NT2/D1 (cell line): ENCODE data around the gene MAP3K8.
"Not testable (repeated sequence)": the region's sequence is repeated elsewhere in the genome, so short reads cannot be mapped to it uniquely, and the experiment has no call there.

ENCODE experiments used
- DNase-seq: peaks from one replicate; pipeline ENCODE4 v3.0.0-alpha.2; 2011; ENCODE audit warnings: low read depth, low spot score
- H3K27me3 ChIP-seq: 2 replicates; pipeline ENCODE4 v1.6.0; 2011; ENCODE audit warnings: mild to moderate bottlenecking; ENCODE audit not compliant: insufficient read length, insufficient read depth
- H3K36me3 ChIP-seq: 2 replicates; pipeline ENCODE4 v1.6.1; 2011; ENCODE audit warnings: mild to moderate bottlenecking, low read length, mixed read lengths; ENCODE audit not compliant: insufficient read depth, insufficient read length
- H3K4me1 ChIP-seq: 2 replicates; pipeline ENCODE4 v1.5.1; 2011; ENCODE audit not compliant: insufficient read depth, insufficient read length
- H3K4me3 ChIP-seq: 2 replicates; pipeline ENCODE4 v1.5.1; 2011; ENCODE audit warnings: low read depth; ENCODE audit not compliant: insufficient read length
- H3K9ac ChIP-seq: 2 replicates; pipeline ENCODE4 v1.6.0; 2011; ENCODE audit warnings: low read depth; ENCODE audit not compliant: insufficient read length
- H3K9me3 ChIP-seq: 2 replicates; pipeline ENCODE4 v1.5.1; 2011; ENCODE audit warnings: mild to moderate bottlenecking, low read length; ENCODE audit not compliant: insufficient read depth
- SUZ12 ChIP-seq: IDR thresholded peaks from 2 replicates; pipeline ENCODE4 v1.6.1; 2011; ENCODE audit not compliant: insufficient read length, insufficient read depth; ENCODE audit errors: extremely low read depth
- YY1 ChIP-seq: IDR thresholded peaks from 2 replicates; pipeline ENCODE4 v1.6.1; 2011; ENCODE audit not compliant: insufficient read length, insufficient read depth
- ZNF274 ChIP-seq: IDR thresholded peaks from 2 replicates; pipeline ENCODE4 v1.6.1; 2011; ENCODE audit warnings: mild to moderate bottlenecking, low read depth, low read length

The MAP3K8 gene

DNA sequence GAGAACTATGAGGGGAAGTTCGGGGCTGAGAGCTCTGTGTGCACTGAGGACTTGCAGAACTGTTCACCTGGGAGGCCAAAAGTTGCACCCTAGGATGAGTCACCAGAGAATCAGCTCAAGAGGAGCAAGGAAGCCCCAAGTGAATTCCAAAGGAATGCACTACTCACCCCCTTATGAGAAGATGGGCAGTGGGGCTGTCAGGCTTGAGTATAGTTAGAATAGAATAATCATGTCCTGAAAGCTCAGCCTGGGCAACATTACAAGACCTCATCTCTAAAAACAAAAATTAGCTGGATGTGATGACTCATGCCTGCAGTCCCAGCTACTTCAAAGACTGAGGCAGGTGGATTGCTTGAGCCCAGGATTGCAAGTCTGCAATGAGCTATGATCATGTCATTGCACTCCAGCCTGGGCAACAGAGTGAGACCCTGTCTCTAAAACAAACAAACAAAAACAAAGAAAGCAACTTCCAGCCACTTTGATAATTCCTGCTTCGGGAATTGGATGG, 30.0 kb downstream of the MAP3K8 start:
- no peak for DNase-seq
- Histone ChIP-seq H3K9ac (no peak overlapping the region), H3K4me3 (no peak overlapping the region), H3K27me3 (no peaks in the 10 kb centered on the region), H3K4me1 (no peaks in the 10 kb centered on the region), H3K9me3 (no peaks in the 10 kb centered on the region), H3K36me3 (peaks cover 22% of the 10 kb centered on the region)
- no peak for TF ChIP-seq YY1
- no peak for TF ChIP-seq SUZ12
- no peak for TF ChIP-seq ZNF274

DNA sequence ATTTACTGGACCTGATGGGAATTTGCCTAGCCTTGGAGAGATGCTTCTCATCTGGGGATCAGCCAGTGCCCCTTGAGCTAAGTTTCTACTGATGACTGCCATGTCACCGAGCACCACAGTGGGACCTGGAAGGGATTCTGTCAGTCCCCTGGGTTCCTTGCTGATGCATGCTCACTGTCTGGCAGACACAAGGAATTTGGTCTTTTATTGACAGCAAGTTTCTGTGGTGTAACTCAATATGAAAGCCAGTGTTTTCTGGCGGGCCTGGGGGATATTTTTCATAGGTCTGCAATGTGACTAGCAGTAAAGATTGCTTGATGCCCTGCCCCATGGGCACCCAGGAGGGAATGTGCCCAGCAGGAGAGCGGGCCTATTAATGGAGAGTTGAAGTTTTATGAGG, 30.7 kb downstream of the MAP3K8 start:
- Histone ChIP-seq H3K4me3 (no peak overlapping the region), H3K9me3 (no peaks in the 10 kb centered on the region), H3K4me1 (no peaks in the 10 kb centered on the region), H3K36me3 (peaks cover 17% of the 10 kb centered on the region), H3K27me3 (no peaks in the 10 kb centered on the region), H3K9ac (no peak overlapping the region)
- no peak for DNase-seq
- TF ChIP-seq ZNF274 (no peak), YY1 (no peak), SUZ12 (no peak)

DNA sequence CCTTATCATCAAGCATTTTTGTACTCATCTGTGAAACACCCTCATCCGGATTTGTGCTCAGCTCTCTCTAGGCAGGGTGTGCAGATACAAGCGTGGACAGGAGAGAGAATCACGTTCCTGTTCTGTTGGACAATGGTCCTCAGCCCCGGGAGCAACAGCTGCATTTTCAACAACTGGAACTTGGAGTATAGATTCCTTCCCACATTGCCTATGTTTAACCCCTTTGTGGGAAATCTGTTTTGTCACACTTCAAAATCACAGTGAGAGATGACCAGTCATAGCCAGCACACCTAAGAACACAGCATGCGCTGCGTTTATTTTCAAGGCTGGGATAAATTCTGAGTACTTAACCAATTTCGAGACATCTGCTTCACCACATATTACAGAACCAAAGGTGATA, 32.5 kb downstream of the MAP3K8 start:
- Histone ChIP-seq H3K4me3 (no peak overlapping the region), H3K9ac (no peak overlapping the region), H3K4me1 (no peaks in the 10 kb centered on the region), H3K36me3 (peaks cover 5% of the 10 kb centered on the region), H3K27me3 (no peaks in the 10 kb centered on the region), H3K9me3 (no peaks in the 10 kb centered on the region)
- TF ChIP-seq YY1 = no peak
- TF ChIP-seq SUZ12 = no peak
- TF ChIP-seq ZNF274 = no peak
- DNase-seq = no peak

DNA sequence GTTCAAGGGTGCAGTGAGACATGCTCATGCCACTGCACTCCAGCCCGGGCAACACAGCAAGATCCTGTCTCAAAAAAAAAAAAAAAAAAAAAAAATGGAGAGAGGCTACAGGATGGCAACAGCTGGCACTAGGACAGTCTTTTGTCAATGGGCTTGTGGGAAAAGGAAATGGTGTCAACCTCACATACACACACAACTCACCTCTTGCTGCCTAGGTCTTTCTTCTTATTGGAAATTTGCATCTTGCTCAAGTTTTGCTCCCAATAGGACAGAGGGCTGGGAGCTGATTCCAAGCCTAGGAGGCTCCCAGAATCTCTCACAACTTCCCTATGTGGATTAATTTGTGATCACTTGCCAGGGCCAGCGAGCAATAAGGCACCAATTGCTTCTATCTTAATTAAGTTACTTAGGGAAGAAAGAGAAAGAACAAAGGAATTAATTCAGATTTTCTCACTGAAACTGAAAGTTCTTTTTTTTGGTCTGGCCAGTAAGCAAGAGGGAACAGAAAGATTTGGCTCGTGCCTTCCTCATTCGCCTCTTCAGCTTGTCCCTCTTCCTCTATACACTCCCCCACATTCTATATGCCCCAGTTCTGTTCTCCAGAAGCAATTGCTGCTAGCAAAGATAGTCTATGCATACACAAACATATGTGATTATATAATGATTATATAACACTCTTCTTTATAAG, 33.8 kb downstream of the MAP3K8 start:
- TF ChIP-seq SUZ12 = no peak
- no peak for TF ChIP-seq YY1
- TF ChIP-seq ZNF274 = no peak
- Histone ChIP-seq H3K4me1 (no peaks in the 10 kb centered on the region), H3K36me3 (no peaks in the 10 kb centered on the region), H3K9ac (no peak overlapping the region), H3K9me3 (no peaks in the 10 kb centered on the region), H3K27me3 (no peaks in the 10 kb centered on the region), H3K4me3 (no peak overlapping the region)
- DNase-seq = no peak

DNA sequence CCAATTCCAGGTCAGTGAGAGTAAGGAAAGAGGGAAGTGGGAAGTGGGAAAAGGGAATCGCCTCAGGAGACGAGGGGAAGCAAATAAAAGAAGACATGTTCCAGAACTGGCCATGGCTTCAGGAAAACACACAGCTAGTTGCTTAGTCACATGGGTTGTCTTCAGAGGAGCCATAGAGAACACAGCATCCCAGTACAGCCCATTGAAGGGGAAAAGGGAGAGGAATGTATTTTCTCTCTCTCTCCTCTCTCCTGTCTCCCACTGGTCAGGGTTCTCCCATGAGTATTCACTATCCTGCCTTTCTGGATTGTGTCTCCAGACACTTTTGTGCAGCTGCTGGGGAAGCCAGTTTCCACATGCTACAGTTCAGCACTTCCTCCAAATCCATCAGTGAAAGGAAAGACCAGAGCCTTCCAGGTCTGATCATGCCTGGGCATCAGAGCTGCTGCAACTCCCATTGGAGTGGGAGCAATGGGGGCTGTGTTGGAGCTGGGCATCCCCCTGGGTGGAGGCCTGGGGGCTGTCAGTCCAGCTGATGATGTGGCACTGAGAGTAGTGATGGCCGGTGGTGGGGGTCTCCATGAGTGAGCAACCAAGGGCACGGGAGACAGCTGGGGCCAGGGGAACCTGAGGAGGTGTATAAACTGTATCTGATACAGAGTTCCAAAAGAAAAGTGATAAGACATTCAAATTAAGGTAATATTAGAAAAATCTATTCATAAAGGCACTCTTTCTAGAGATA, 38.6 kb downstream of the MAP3K8 start:
- H3K36me3 ChIP-seq = no peaks in the 10 kb centered on the region
- TF ChIP-seq SUZ12 (no peak), YY1 (no peak), ZNF274 (no peak)
- no peaks in the 10 kb centered on the region for H3K4me1 ChIP-seq
- DNase-seq = no peak
- no peaks in the 10 kb centered on the region for H3K9me3 ChIP-seq
- H3K27me3 ChIP-seq = no peaks in the 10 kb centered on the region
- H3K4me3 ChIP-seq = no peak overlapping the region
- H3K9ac ChIP-seq = no peak overlapping the region

DNA sequence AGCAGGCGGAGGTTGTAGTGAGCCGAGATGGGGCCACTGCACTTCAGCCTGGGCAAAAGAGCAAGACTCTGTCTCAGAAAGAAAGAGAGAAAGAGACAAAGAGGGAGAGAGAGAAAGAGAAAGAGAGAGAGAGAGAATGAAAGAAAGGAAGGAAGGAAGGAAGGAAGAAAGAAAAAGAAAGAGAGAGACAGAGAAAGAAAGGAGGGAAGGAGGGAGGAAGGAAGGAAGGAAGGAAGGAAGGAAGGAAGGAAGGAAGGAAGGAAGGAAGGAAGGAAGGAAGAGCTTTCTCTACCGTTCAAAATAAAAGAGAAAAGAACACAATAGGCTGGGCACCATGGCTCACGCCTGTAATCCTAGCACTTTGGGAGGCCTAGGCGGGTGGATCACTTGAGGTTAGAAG, 41.5 kb downstream of the MAP3K8 start:
- not testable (repeated sequence) for H3K27me3 ChIP-seq, H3K36me3 ChIP-seq, H3K9me3 ChIP-seq, H3K4me3 ChIP-seq, H3K9ac ChIP-seq, H3K4me1 ChIP-seq, DNase-seq

DNA sequence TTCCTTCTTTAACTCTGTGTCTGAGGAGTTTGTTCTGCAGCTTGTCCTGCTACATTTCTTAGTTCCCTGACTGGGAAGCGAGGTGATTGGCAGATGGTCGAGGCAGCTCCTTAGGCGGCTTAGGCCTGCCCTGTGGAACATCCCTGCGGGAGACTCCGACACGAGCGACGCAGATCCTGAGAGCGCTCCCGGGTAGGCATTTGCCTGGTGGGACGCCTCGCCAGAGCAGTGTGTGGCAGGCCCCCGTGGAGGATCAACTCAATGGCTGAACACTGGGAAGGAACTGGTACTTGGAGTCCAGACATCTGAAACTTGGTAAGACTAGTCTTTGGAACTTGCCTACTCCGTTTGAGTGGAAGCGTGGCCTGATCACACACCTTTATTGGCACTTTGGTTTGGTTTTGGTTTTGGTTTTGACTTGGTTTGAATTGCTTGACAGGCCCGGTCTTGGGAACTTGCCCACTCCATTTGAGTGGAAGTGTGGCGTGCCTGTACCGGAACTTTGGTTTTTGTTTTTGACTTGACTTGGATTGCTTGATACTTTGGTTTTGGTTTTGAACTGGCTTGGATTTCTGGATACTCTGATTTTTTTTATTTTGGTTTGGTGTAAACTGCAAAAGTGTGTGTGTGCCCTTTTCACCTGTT, 42.6 kb downstream of the MAP3K8 start:
- no peak overlapping the region for H3K4me3 ChIP-seq
- no peak for DNase-seq
- no peaks in the 10 kb centered on the region for H3K27me3 ChIP-seq
- H3K4me1 ChIP-seq = no peaks in the 10 kb centered on the region
- peaks cover 3% of the 10 kb centered on the region; the same call in 1 of the 2 replicates for H3K9me3 ChIP-seq
- TF ChIP-seq SUZ12 = no peak
- TF ChIP-seq YY1 = no peak
- TF ChIP-seq ZNF274 = no peak
- no peak overlapping the region for H3K9ac ChIP-seq
- H3K36me3 ChIP-seq = no peaks in the 10 kb centered on the region

DNA sequence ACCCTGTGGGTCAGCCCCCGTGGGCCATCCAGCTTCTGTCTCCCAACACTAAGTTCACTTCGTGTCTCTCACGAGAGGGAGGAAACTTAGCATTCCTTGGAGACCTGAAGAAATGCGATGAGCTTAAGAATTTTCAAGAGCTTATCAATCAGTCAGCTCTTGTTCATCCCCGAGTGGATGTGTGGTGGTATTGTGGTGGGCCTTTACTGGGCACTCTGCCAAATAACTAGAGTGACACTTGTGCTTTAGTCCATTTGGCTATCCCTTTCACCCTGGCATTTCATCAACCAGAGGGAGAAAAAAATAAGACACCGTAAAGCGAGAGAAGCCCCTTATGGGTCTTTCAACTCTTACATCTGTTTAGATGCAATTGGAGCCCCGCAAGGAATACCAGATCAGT, 45.5 kb downstream of the MAP3K8 start:
- not testable (repeated sequence) for H3K4me3 ChIP-seq, H3K36me3 ChIP-seq, H3K9ac ChIP-seq, DNase-seq, H3K4me1 ChIP-seq, H3K27me3 ChIP-seq
- peaks cover 19% of the 10 kb centered on the region for H3K9me3 ChIP-seq
